ENCODE results near the gene SIGLEC1.
A peak's percentile ranks its signal among the peaks of the same experiment; 100 is the strongest.

SIGLEC1 gene

DNA sequence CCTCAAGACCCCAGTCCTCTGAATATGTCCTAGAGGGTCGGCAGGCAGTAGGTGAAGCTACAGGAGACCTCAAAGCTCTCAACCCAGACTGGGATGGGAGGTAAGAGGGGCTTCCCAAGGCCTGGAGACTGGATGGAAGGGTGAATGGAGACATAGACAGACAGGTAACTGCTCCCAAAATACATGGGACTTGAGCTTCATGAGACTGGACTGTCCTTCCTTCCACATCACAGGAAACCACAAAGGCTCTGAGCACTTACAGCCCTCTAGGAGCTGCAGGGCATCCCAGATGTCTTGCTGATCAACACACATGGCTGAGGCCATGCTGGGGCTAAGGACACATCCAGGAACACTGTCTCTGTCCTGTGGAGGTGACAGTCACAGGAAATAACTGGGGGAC is 31.6 kb upstream of the SIGLEC1 start:
- DNase-seq: no peak

GRCh38 chr20:3743251-3743650 is 30.9 kb upstream of the SIGLEC1 start:
- no peak for DNase-seq

GRCh38 chr20:3741836-3742458 is 29.5 kb upstream of the SIGLEC1 start:
- no peak for DNase-seq

DNA sequence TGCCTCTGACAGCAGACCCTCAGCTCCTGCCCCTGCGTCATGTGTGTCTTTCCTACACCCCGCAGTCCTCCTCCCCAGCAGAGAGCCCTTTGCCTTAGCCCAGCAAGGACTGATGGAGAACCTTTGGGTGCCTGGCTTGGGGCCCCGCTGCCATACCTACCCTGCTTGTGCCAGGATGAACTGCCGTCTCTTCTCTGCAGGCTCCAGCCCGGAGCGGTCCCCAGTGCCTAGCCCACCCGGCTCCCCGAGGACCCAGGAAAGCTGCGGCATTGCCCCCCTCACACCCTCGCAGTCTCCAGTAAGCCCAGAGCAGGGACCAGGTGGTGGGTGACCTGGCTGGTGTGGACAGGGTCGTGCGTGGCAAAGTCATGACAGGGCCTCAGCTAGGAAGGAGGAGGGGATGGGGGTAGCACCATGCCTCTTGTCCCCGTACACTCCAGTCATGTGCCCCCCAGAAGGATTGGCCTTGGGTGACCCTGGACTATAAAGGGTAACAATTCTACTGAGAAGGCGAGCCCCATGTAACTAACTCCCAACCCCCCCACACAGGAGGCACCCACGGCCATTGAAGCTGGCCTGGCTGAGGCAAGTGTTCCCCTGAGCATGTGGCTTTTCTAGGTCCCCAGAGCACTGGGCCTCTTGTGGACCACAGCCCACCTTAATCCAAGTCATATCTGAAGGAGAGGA is 28.4 kb upstream of the SIGLEC1 start:
- DNase-seq: no peak

- no peak for DNase-seq
Measured at GRCh38 chr20:3739926-3740451, 27.6 kb upstream of the SIGLEC1 start.

GRCh38 chr20:3739054-3739925 is 26.9 kb upstream of the SIGLEC1 start:
- no peak for DNase-seq

- no peak for DNase-seq
Measured at GRCh38 chr20:3738111-3739053, 26.0 kb upstream of the SIGLEC1 start.

- DNase-seq: no peak
Measured at GRCh38 chr20:3735768-3736167, 23.4 kb upstream of the SIGLEC1 start.

DNA sequence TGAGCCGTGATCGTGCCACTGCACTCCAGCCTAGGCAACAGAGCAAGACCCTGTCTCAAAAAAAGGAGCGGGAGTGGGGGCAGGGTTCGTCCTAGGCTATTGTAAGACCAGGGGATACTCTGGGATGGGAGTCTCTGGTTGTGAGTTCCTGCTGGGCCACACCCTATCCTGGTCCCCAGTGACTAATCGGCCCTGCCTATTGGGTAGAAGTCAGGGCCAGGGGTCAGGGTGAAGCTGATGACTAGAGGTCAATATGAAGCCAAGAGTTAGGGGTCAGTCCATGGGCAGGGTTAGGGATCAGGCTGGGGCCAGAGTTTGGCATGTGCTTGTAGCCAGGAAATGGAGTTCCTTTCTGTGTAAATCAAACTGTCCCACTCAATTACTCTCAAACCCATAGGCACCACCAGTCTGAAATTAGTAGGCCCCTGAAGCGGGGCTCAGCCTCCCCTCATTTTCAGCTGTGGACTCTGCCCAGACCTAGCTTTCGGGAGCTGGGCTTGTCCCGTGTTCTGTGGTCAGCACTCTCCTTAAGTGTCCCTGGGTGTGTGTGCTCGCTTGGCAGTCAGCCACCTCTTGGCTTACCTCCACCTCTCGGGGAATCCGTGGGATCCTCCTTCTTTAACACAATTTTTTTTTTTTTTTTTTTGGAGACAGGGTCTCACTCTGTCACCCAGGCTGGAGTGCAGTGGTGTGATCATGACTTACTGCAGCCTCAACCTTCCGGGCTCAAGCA is 21.9 kb upstream of the SIGLEC1 start:
- no peak for DNase-seq

DNA sequence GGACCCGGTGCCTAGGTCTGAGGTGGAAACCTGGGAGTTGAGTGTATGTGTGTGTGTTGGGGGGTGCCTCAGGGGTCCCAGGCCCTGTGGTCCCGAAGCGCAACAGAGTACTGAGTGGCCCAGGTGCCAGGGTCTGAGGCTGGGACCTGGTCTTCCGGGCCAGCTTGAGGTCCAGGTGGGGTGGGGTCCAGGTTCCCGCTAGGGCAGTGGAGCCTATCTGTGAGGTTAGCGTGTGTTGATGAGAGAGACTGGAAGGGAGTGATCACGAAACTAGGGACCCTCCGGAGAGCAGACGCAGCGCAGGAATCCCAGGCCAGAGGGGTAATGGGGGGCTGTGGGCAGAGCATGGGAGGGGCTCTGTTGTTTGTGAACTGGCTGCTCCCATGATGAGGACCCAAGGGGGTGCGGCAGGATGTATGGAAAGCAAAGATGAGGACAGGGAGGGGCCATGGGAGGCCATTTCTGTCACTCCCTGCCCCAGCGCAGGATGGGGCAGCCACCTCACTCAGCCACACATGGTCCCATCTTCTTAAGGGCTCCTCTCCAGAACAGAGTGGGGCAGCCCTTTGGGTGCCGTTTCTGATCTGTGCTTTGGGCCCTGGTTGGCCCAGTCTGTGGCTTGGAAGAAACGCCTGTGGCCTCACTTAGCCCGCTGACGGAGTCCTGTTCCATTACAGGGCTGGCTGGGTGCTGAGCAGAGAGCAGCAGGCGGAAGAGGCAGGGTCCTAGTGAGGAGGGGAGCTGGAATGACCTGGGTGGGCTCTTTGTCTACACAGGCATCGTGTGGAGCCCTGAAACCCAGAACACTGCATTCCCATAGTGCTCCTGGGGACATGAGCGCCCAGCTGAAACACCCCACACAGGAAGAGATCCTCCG is 21.0 kb upstream of the SIGLEC1 start:
- DNase-seq: no peak

DNA sequence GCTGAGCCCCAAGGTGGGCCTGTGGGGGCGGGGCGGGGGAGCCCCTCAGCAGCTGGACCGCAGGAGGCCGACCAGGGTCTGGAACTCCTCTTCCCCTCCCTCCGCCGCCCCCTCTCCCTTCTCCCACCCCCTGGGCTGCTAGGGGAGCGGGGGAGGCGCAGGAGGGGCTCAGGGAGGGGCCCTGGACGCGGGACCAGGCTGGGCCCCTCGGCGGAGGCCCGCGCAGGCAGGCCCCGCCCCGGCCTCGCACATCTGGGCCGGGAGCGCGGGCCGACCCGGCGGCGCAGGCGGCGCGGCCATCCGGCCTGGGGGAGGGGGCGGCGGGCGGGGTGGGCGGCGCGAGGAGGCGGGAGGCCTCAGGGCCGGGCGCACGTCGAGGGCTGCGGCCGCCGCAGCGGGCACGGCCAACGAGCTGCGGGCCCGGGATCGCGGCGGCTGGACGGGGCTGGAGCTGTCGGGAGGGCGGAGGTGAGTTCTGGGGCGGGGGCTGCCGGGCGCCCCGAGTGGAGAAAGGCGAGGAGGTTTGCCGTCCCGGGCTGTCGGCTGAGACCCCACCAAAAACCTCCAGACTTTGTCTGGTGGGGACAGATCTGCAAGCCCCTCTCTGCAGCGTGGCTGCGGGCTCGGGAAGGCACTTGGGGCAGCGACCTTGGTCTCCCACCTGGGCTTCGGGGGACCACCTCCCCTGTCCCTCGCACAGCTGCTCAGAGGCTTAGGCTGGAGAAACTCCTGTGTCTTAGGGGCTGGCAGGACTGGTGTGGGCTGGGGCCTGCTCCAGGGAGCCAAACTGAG is 20.1 kb upstream of the SIGLEC1 start, which contains the start of gene HSPA12B:
TSS of gene HSPA12B (plus strand) at position 359 of the 792 bp plus-strand sequence. CDS start 5,990 bp downstream, outside the sequence.
- DNase-seq: no peak

DNA sequence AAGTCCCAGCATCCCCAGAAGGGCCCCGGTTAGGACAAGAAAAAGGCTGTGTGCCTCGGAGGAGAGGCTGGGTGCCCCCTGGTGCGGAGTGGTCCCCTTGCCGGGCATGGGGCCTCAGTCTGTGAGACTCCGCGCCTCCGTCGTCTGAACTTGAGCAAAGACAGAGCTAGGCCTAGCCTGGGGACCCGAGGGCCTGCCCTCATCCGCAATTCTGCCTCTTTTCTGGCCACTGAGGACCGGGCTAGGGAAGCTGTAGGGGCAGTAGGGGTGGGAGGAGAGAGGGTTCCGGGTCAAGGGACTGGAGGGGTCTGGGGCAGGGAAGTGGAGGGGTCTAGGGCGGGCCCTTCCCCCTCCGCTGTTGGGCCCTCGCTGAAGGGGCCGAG is 19.5 kb upstream of the SIGLEC1 start:
- no peak for DNase-seq

- DNase-seq: peak; percentile 76
Measured at GRCh38 chr20:3730803-3731672, 18.6 kb upstream of the SIGLEC1 start.

DNA sequence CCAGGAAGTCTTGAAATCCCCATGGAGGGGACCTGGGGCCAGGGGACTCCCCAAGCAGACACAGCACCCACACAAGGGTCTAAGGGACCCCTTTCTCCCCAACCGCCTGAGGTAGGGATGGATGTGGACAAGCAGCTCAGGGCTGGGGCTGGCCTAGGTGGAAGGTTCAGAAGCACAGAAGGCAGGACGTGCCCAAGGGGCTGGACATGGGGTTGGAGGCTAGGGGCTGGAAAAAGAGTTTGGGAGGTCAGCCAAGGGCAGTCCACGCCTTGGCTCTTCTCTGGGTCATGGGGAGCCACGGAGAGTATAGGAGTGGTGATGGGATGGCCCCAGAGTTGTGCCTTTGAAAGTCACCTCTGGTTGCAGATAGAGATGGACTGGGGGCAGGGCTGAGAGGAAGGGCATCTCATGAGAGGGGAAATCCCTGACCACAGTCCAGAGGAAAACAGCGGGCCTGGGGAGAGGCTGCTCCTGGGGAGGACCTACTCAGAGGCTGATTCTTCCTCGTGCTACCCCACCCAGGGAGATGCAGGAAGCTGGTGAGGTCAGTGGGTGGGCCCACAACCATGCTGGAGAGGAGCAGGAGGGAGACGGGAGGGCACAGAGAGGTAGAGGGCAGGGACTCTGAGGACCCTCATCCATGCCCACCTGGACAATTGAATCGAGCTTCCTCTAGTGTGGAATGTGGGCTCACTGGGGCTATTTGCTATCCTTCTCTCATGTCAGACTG is 17.6 kb upstream of the SIGLEC1 start:
- no peak for DNase-seq

GRCh38 chr20:3729378-3729777 is 17.0 kb upstream of the SIGLEC1 start:
- no peak for DNase-seq

DNA sequence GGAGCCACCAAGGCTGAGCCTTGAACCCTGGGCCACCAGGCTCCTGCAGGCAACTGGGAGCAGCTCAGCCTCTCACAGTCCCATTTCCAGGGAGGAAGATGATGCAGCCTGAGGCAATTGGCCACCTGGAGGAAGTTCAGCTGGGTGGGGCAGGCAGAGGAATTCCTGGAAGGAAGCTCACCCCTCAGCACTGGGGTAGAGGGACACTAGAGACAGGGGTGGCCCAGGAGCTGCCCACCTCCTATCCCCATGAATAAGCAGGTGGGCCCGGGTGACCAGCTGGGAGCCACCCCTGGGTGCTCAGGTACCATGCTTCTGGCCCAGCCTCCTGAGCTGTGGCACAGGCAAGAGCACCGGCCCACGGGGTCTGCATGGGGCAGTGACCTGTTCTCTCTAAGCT is 16.5 kb upstream of the SIGLEC1 start:
- DNase-seq: no peak

- DNase-seq: no peak
Measured at GRCh38 chr20:3728354-3728753, 16.0 kb upstream of the SIGLEC1 start.
